ENCODE results near the gene MDH2.
"Not testable (repeated sequence)": the region's sequence is repeated elsewhere in the genome, so short reads cannot be mapped to it uniquely, and the experiment has no call there.

The MDH2 gene

GRCh38 chr7:76071316-76072242 lies 23.7 kb downstream of the MDH2 start:
- no peak for DNase-seq (ENCODE audit: low read depth)

GRCh38 chr7:76072243-76073148 lies 24.6 kb downstream of the MDH2 start:
- no peak for DNase-seq (ENCODE audit: low read depth)

GRCh38 chr7:76073335-76073990 lies 25.6 kb downstream of the MDH2 start:
- DNase-seq (ENCODE audit: low read depth), result no peak

GRCh38 chr7:76074306-76074971 lies 26.5 kb downstream of the MDH2 start:
- DNase-seq (ENCODE audit: low read depth), result no peak

GRCh38 chr7:76074972-76075370 lies 27.1 kb downstream of the MDH2 start:
- DNase-seq (ENCODE audit: low read depth), result no peak

GRCh38 chr7:76076995-76077394 lies 29.1 kb downstream of the MDH2 start:
- no peak for DNase-seq (ENCODE audit: low read depth)

GRCh38 chr7:76077435-76077834 lies 29.5 kb downstream of the MDH2 start:
- no peak for DNase-seq (ENCODE audit: low read depth)

GRCh38 chr7:76080204-76080603 lies 32.3 kb downstream of the MDH2 start:
- no peak for DNase-seq (ENCODE audit: low read depth)

GRCh38 chr7:76084115-76084514 lies 36.2 kb downstream of the MDH2 start:
- DNase-seq (ENCODE audit: low read depth), result not testable (repeated sequence)

- no peak for DNase-seq (ENCODE audit: low read depth)
Measured at GRCh38 chr7:76086070-76086469, 38.2 kb downstream of the MDH2 start.

GRCh38 chr7:76087362-76087791 lies 39.5 kb downstream of the MDH2 start:
- DNase-seq (ENCODE audit: low read depth), result not testable (repeated sequence)

- no peak for DNase-seq (ENCODE audit: low read depth)
Measured at GRCh38 chr7:76089865-76090475, 42.1 kb downstream of the MDH2 start.

GRCh38 chr7:76091506-76091905 lies 43.6 kb downstream of the MDH2 start:
- DNase-seq (ENCODE audit: low read depth), result no peak

- not testable (repeated sequence) for DNase-seq (ENCODE audit: low read depth)
Measured at GRCh38 chr7:76093531-76093930, 45.6 kb downstream of the MDH2 start.

GRCh38 chr7:76094326-76094725 lies 46.4 kb downstream of the MDH2 start:
- DNase-seq (ENCODE audit: low read depth), result not testable (repeated sequence)

GRCh38 chr7:76095908-76096307 lies 48.0 kb downstream of the MDH2 start:
- no peak for DNase-seq (ENCODE audit: low read depth)

- DNase-seq (ENCODE audit: low read depth), result not testable (repeated sequence)
Measured at GRCh38 chr7:76101693-76102437, 54.0 kb downstream of the MDH2 start.

- DNase-seq (ENCODE audit: low read depth), result not testable (repeated sequence)
Measured at GRCh38 chr7:76103788-76104187, 55.9 kb downstream of the MDH2 start.

GRCh38 chr7:76106130-76106529 lies 58.2 kb downstream of the MDH2 start:
- DNase-seq (ENCODE audit: low read depth), result not testable (repeated sequence)

- DNase-seq (ENCODE audit: low read depth), result no peak
Measured at GRCh38 chr7:76106893-76107292, 59.0 kb downstream of the MDH2 start.

Data from stimulated activated CD8-positive, alpha-beta memory T cell treated with anti-CD3 and anti-CD28 coated beads, Interleukin-7, amount 100 ng/mL, for 24 hours (primary cell).